Measurements from ENCODE around the gene DAPK1. TPM values are rescaled to one million over a fixed set of nuclear protein-coding genes. Genes with fewer than 3 reads are reported as not detected.

DAPK1 gene
- total and polyA plus RNA-seq, 7 donors: 0.66 to 8.4 (median 2.2) TPM

DNA sequence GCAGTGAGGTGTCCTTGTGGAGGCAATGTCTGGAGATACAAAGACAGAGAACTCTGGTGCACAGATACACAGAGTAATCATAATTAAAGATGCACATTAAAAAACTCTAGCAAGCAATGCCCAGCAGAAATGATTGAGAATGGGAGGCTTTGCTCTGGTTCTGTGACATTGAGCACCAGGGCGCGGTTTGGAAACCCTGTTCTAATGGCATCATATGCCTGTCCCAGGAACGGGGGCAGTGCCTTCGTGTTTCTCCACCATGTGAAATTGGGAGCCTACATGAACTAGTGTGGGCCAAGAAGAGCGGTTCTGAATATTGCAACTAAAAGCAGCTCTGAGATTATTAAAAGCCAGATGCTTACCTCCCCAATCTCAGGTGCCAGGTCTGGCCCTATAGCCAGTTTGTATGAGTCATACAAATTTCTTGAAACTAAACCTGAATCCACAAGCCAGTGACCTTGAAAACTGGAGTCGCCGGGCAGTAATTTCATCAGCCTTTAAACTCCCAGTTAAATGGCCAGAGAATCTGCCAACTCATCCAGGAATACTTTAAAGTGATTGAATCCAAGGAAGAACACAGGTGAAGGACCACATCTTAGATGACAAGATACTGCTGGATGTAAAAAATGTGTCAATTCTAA, 206.1 kb downstream of the DAPK1 start:
- H3K4me3 ChIP-seq: no peak overlapping the region
- TF ChIP-seq, protein P1, sequence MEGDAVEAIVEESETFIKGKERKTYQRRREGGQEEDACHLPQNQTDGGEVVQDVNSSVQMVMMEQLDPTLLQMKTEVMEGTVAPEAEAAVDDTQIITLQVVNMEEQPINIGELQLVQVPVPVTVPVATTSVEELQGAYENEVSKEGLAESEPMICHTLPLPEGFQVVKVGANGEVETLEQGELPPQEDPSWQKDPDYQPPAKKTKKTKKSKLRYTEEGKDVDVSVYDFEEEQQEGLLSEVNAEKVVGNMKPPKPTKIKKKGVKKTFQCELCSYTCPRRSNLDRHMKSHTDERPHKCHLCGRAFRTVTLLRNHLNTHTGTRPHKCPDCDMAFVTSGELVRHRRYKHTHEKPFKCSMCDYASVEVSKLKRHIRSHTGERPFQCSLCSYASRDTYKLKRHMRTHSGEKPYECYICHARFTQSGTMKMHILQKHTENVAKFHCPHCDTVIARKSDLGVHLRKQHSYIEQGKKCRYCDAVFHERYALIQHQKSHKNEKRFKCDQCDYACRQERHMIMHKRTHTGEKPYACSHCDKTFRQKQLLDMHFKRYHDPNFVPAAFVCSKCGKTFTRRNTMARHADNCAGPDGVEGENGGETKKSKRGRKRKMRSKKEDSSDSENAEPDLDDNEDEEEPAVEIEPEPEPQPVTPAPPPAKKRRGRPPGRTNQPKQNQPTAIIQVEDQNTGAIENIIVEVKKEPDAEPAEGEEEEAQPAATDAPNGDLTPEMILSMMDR (IDR thresholded peaks at IDR 0.05): no peak
- H3K27me3 ChIP-seq (ENCODE audit: insufficient read depth in 3 of 3, low read length in 2 of 3): no peaks in the 10 kb centered on the region
- H3K27ac ChIP-seq: no peak overlapping the region
- DNase-seq (no peak), ATAC-seq (no peak)
- 65 to 85% (median 78%) methylated on average over 7 of the region's 7 CpGs for WGBS, 3 donors
- H3K4me1 ChIP-seq: no peaks in the 10 kb centered on the region
- H3K36me3 ChIP-seq (ENCODE audit: insufficient read depth in 1 of 2, low read depth in 1 of 2): peaks cover 0 to 1% of the 10 kb centered on the region in 2 donors
- H3K9me3 ChIP-seq: no peaks in the 10 kb centered on the region
- intact Hi-C loops (cut with DNase I): no loop called here

DNA sequence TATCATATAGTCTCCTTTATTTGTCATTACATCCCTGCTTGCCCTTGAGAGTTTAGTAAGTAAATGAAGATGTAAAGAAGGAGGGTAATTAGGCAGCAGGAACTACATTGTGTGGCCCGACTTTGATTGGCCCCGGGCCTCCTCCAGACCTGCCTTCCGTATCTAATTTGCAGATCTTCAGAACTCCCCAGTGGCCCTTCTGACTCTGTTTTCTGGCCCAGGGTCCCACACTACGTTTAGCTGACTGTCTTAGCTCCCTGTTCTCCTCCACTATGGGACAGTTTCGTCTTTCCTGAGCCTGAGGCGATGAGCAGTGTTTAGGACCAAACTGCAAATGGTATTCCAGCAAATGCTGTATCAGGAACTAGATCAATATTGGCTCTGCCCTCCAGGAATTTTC, 206.7 kb downstream of the DAPK1 start:
- no peaks in the 10 kb centered on the region for H3K36me3 ChIP-seq (ENCODE audit: insufficient read depth in 1 of 2, low read depth in 1 of 2)
- no peaks in the 10 kb centered on the region for H3K9me3 ChIP-seq
- TF ChIP-seq, protein P1 (IDR thresholded peaks at IDR 0.05): no peak
- no peak overlapping the region for H3K27ac ChIP-seq
- no peaks in the 10 kb centered on the region for H3K4me1 ChIP-seq
- intact Hi-C loops (cut with DNase I): no loop called here
- WGBS, 3 donors: 66 to 75% (median 75%) methylated on average over 6 of the region's 6 CpGs
- H3K27me3 ChIP-seq (ENCODE audit: insufficient read depth in 3 of 3, low read length in 2 of 3): no peaks in the 10 kb centered on the region
- no peak overlapping the region for H3K4me3 ChIP-seq
- ATAC-seq (no peak), DNase-seq (no peak)

DNA sequence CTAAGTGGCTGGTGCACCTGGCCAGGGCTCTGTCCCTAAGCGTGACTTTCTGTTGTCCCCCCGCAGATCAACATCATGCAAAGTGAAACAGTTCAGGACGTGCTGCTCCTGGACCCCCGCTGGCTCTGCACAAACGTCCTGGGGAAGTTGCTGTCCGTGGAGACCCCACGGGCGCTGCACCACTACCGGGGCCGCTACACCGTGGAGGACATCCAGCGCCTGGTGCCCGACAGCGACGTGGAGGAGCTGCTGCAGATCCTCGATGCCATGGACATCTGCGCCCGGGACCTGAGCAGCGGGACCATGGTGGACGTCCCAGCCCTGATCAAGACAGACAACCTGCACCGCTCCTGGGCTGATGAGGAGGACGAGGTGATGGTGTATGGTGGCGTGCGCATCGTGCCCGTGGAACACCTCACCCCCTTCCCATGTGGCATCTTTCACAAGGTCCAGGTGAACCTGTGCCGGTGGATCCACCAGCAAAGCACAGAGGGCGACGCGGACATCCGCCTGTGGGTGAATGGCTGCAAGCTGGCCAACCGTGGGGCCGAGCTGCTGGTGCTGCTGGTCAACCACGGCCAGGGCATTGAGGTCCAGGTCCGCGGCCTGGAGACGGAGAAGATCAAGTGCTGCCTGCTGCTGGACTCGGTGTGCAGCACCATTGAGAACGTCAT, 208.5 kb downstream of the DAPK1 start:
- no peak for ATAC-seq
- Histone ChIP-seq H3K4me1 (no peaks in the 10 kb centered on the region), H3K9me3 (no peaks in the 10 kb centered on the region), H3K36me3 (ENCODE audit: insufficient read depth in 1 of 2, low read depth in 1 of 2) (no peaks in the 10 kb centered on the region), H3K27ac (no peak overlapping the region), H3K27me3 (ENCODE audit: insufficient read depth in 3 of 3, low read length in 2 of 3) (no peaks in the 10 kb centered on the region), H3K4me3 (no peak overlapping the region)
- WGBS, 3 donors: 96 to 97% (median 97%) methylated on average over 39 of the region's 39 CpGs
- DNase-seq: no peak
- TF ChIP-seq, protein P1 (IDR thresholded peaks at IDR 0.05): no peak
- intact Hi-C loops (cut with DNase I): no loop called here

DNA sequence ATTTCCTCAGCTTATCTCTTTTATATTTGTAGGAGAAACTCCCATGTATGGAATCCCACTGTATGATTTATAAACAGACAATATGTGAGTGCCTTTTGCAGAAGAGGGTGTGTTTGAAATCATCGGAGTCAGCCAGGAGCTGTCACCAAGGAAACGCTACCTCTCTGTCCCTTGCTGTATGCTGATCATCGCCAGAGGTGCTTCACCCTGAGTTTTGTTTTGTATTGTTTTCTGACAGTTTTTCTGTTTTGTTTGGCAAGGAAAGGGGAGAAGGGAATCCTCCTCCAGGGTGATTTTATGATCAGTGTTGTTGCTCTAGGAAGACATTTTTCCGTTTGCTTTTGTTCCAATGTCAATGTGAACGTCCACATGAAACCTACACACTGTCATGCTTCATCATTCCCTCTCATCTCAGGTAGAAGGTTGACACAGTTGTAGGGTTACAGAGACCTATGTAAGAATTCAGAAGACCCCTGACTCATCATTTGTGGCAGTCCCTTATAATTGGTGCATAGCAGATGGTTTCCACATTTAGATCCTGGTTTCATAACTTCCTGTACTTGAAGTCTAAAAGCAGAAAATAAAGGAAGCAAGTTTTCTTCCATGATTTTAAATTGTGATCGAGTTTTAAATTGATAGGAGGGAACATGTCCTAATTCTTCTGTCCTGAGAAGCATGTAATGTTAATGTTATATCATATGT, 210.3 kb downstream of the DAPK1 start:
- no peaks in the 10 kb centered on the region for H3K4me1 ChIP-seq
- DNase-seq (no peak), ATAC-seq (no peak)
- TF ChIP-seq, protein P1 (IDR thresholded peaks at IDR 0.05): no peak
- WGBS, 3 donors: 68 to 78% (median 75%) methylated on average over 6 of the region's 6 CpGs
- H3K4me3 ChIP-seq: no peak overlapping the region
- no peak overlapping the region for H3K27ac ChIP-seq
- no peaks in the 10 kb centered on the region for H3K36me3 ChIP-seq (ENCODE audit: insufficient read depth in 1 of 2, low read depth in 1 of 2)
- intact Hi-C loops (cut with DNase I): no loop called here
- no peaks in the 10 kb centered on the region for H3K27me3 ChIP-seq (ENCODE audit: insufficient read depth in 3 of 3, low read length in 2 of 3)
- no peaks in the 10 kb centered on the region for H3K9me3 ChIP-seq
